Psoas muscle (tissue), 8 donors: ENCODE data around the gene EDRF1. TPM values are rescaled to one million over a fixed set of nuclear protein-coding genes. Genes with fewer than 3 reads are reported as not detected.

ENCODE experiments used
- ATAC-seq, 4 donors: fragments of 200-7000 bp; cut with Tn5 transposase; one replicate each; pipeline ENCODE4 v1.9.1; 2020; ENCODE audit warnings: moderate library complexity in 3 of 4, mild to moderate bottlenecking in 2 of 4
- DNase-seq, 2 donors: peaks; one replicate each; pipeline ENCODE4 v3.0.0-alpha.2; 2020
- H3K27ac ChIP-seq: fragments of 200-600 bp; one replicate; pipeline ENCODE4 v1.8.0; 2022
- H3K27me3 ChIP-seq, 3 donors: fragments of 200-600 bp in 1 of 3; one replicate each; pipeline versions ENCODE4 v1.6.1 to v1.8.0; 2013 to 2022; ENCODE audit warnings: low read length in 2 of 3, mild to moderate bottlenecking in 2 of 3, moderate library complexity in 1 of 3; ENCODE audit not compliant: insufficient read depth in 3 of 3
- H3K36me3 ChIP-seq, 2 donors: fragments of 200-600 bp in 1 of 2; one replicate each; pipeline versions ENCODE4 v1.6.1 to v1.8.0; 2013 to 2022; ENCODE audit warnings: low read depth in 1 of 2, mild to moderate bottlenecking in 1 of 2, moderate library complexity in 1 of 2; ENCODE audit not compliant: insufficient read depth in 1 of 2
- H3K4me1 ChIP-seq: fragments of 200-600 bp; one replicate; pipeline ENCODE4 v1.8.0; 2022
- H3K4me3 ChIP-seq: fragments of 200-600 bp; one replicate; pipeline ENCODE4 v1.8.0; 2022; ENCODE audit warnings: mild to moderate bottlenecking
- H3K9me3 ChIP-seq: fragments of 200-600 bp; one replicate; pipeline ENCODE4 v1.8.0; 2022
- CTCF ChIP-seq: fragments of 200-600 bp; IDR thresholded peaks from one replicate; pipeline ENCODE4 v1.8.0; 2022; ENCODE audit warnings: antibody characterized with exemption
- WGBS, 3 donors: extraction: QIAGEN DNeasy Blood & Tissue Kit; methylation state at CpG; one replicate each; pipeline versions ENCODE4 v1.1.6 to v1.1.7; 2013; 5-methylcytosine and 5-hydroxymethylcytosine counted together
- intact Hi-C, 2 donors: fragments of 100-400 bp; cut with DNase I; formaldehyde crosslinking; loops; one replicate each; pipeline versions ENCODE4 v1.11.0 to v1.14.2; 2022
- polyA plus RNA-seq, 3 donors: library from polyadenylated mRNA; stranded (reverse); fragments of 200-250 nt; gene quantifications; one replicate each; pipeline ENCODE4 v1.2.3, GENCODE V29; 2013
- total RNA-seq, 4 donors: library from RNA; stranded (reverse); fragmentation: NEBNext Ultra II Directional in 2 of 4; extraction: Animal tissue kit (Norgen Biotek cat#: 25700) in 2 of 4; gene quantifications; one replicate each; pipeline versions ENCODE4 v1.2.1 to v1.2.4, GENCODE V29; 2021 to 2023
- donor health status: healthy with polysubstance abuse.
- donor health status: DM: no; HTN: no; CAD: no; lungs with moderate emphysema.
- donor health status: Bipolar disorder and iron deficiency.
- donor health status: healthy.
- donor health status: DM: yes; HTN: yes; CAD: no.
- donor health status: DM: no; HTN: no; CAD: no.
- donor health status: DM: no; HTN: no; CAD: no.
- donor health status: DM: yes; HTN: yes; CAD: no.

Gene EDRF1
- total and polyA plus RNA-seq, 7 donors, result 7.6 to 17.7 (median 11.5) TPM

- no peak for DNase-seq
- Histone ChIP-seq H3K27me3 (no peaks in the 10 kb centered on the region), H3K9me3 (no peaks in the 10 kb centered on the region), H3K27ac (no peak overlapping the region), H3K36me3 (no peaks in the 10 kb centered on the region), H3K4me3 (no peak overlapping the region), H3K4me1 (no peaks in the 10 kb centered on the region)
- intact Hi-C loops, result no loop called here
- WGBS, 3 donors, result 20 to 40% (median 28%) methylated on average over 5 of the region's 5 CpGs
- ATAC-seq, result no peak
- TF ChIP-seq CTCF, result no peak
These were observed 59.0 kb downstream of the EDRF1 start for GRCh38 chr10:125778556-125778955.

DNA sequence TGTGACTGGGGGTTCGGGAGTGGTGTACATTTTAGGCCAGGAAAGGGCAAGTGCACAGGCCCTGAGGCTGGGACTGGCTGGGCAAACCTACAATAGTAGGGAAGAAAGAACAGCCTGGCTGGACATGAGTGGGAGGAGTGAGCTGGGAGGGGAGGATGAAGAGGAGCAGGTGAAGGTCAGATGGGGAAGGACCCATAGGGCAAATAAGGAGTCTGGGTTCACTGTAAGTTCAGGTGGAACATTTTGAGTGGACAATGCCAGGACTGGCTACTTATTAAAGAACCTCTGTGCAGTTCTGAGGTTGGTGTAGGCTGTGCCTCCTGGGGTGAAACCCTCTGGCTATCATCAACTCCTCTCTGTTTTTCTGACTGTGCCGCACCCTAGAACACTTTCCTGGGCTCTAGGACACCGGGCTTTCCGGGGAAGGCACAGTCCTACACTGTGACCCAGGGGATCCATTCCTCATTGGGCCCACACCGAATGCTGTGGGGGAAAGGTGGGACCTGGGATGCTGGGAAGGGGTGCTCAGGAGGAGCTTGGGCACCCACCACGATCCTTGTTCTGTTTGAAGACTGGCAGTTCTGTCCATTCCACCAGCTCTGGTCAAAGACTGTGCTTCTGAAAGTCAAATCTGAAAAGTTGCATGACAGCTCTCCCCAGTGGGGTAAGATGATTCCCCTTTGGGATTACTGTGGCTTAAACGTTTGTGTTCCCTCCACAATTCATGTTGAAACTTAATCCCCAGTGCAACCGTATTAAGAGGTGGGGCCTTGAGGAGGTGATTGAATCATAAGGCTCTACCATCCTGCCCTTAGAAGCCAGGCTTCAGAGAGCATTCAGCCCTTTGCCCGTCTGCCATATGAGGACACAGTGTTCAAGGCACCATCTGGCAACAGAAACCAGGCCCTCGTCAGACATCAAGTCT, 60.2 kb downstream of the EDRF1 start:
- no peaks in the 10 kb centered on the region for H3K4me1 ChIP-seq
- intact Hi-C loops, result no loop called here
- 67 to 80% (median 67%) methylated on average over 10 of the region's 10 CpGs for WGBS, 3 donors

DNA sequence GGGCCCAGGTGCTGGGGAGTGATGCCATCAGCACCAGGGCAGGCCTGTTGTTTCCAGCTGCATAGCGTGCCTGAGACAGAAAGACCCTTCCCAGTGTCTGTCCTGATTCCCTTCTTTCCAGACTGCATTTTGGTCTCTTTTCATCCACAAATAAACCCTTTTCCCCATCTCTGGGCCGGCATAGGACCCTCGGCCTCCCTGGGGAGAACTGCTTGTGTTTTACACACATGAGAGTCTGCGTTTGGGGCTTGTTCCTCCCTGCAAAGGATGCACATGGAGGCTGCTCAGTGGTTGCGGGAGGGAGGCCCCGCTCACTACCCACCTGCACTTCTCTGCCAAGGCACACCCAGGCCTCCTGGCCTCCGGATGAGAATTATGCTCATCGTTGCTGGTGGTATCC, 61.9 kb downstream of the EDRF1 start:
- WGBS, 3 donors, result 89 to 91% (median 90%) methylated on average over 8 of the region's 8 CpGs
- ATAC-seq (no peak), DNase-seq (no peak)
- Histone ChIP-seq H3K4me3 (no peak overlapping the region), H3K27ac (no peak overlapping the region), H3K9me3 (no peaks in the 10 kb centered on the region), H3K36me3 (no peaks in the 10 kb centered on the region), H3K4me1 (no peaks in the 10 kb centered on the region), H3K27me3 (no peaks in the 10 kb centered on the region)
- intact Hi-C loops, result no loop called here
- no peak for TF ChIP-seq CTCF

More for the DNA sequence above, 60.2 kb downstream of the EDRF1 start:
- Histone ChIP-seq H3K9me3 (no peaks in the 10 kb centered on the region), H3K27me3 (no peaks in the 10 kb centered on the region), H3K36me3 (no peaks in the 10 kb centered on the region), H3K4me3 (no peak overlapping the region), H3K27ac (no peak overlapping the region)
- DNase-seq (no peak), ATAC-seq (no peak)
- TF ChIP-seq CTCF, result no peak

- TF ChIP-seq CTCF, result no peak
- no peaks in the 10 kb centered on the region for H3K4me1 ChIP-seq
- WGBS, 3 donors, result 78 to 84% (median 84%) methylated on average over 11 of the region's 11 CpGs
- no peak for ATAC-seq
- H3K27me3 ChIP-seq, result no peaks in the 10 kb centered on the region
- H3K4me3 ChIP-seq, result no peak overlapping the region
- no peak overlapping the region for H3K27ac ChIP-seq
- H3K36me3 ChIP-seq, result no peaks in the 10 kb centered on the region
- H3K9me3 ChIP-seq, result no peaks in the 10 kb centered on the region
- intact Hi-C loops, result no loop called here
- no peak for DNase-seq
These were observed 62.5 kb downstream of the EDRF1 start for GRCh38 chr10:125782054-125782453.
